Stimulated activated CD4-positive, alpha-beta T cell treated with anti-CD3 and anti-CD28 coated beads, Interleukin-12 subunit alpha, Interleukin-12 subunit beta, amount 100 ng/mL, for 48 hours (primary cell): ENCODE measurements around the gene DHX8.
"Not testable (repeated sequence)": the region's sequence is repeated elsewhere in the genome, so short reads cannot be mapped to it uniquely, and the experiment has no call there.

Experiments used
- DNase-seq, 3 donors: peaks; one replicate each; pipeline ENCODE4 v3.0.0-alpha.2; 2020; ENCODE audit warnings: low read depth in 2 of 3, low spot score in 1 of 3

Gene DHX8

GRCh38 chr17:43461185-43461584 lies 22.6 kb upstream of the DHX8 start:
- DNase-seq = no peak

- not testable (repeated sequence) for DNase-seq
Measured at GRCh38 chr17:43462569-43462968, 21.2 kb upstream of the DHX8 start.

GRCh38 chr17:43463241-43463640 lies 20.5 kb upstream of the DHX8 start:
- DNase-seq = no peak

GRCh38 chr17:43464046-43464445 lies 19.7 kb upstream of the DHX8 start:
- DNase-seq = no peak

GRCh38 chr17:43465049-43465448 lies 18.7 kb upstream of the DHX8 start:
- no peak for DNase-seq

GRCh38 chr17:43467981-43468581 lies 15.7 kb upstream of the DHX8 start:
- no peak for DNase-seq

GRCh38 chr17:43468691-43469139 lies 15.1 kb upstream of the DHX8 start:
- DNase-seq = no peak

GRCh38 chr17:43469145-43469544 lies 14.6 kb upstream of the DHX8 start:
- DNase-seq = no peak

- no peak for DNase-seq
Measured at GRCh38 chr17:43471585-43472160, 12.1 kb upstream of the DHX8 start.

GRCh38 chr17:43475494-43476089 lies 8.2 kb upstream of the DHX8 start:
- no peak for DNase-seq

- DNase-seq = not testable (repeated sequence)
Measured at GRCh38 chr17:43476306-43476705, 7.5 kb upstream of the DHX8 start.

- no peak for DNase-seq
Measured at GRCh38 chr17:43477832-43478634, 5.7 kb upstream of the DHX8 start.

- DNase-seq = no peak
Measured at GRCh38 chr17:43479948-43480347, 3.8 kb upstream of the DHX8 start.

- no peak for DNase-seq
Measured at GRCh38 chr17:43482103-43483012, 1.4 kb upstream of the DHX8 start.

GRCh38 chr17:43490621-43491020 lies 6.8 kb downstream of the DHX8 start:
- no peak for DNase-seq

- DNase-seq = not testable (repeated sequence)
Measured at GRCh38 chr17:43509440-43509839, 25.7 kb downstream of the DHX8 start.

GRCh38 chr17:43511199-43511598 lies 27.4 kb downstream of the DHX8 start:
- not testable (repeated sequence) for DNase-seq

- no peak for DNase-seq
Measured at GRCh38 chr17:43515656-43516055, 31.9 kb downstream of the DHX8 start.

GRCh38 chr17:43517161-43517560 lies 33.4 kb downstream of the DHX8 start:
- DNase-seq = no peak

GRCh38 chr17:43517615-43518386 lies 34.0 kb downstream of the DHX8 start:
- DNase-seq = no peak
